Kidney epithelial cell (primary cell): Measurements from ENCODE around the gene SUPT3H. TPM values are rescaled to one million over a fixed set of nuclear protein-coding genes. Genes with fewer than 3 reads are reported as not detected.

Experiments
- DNase-seq: peaks from one replicate; pipeline ENCODE4 v3.0.0-alpha.2; 2010; ENCODE audit warnings: low read depth
- H3K27me3 ChIP-seq: 2 replicates; pipeline ENCODE4 v1.6.0; 2011; ENCODE audit warnings: low read length; ENCODE audit not compliant: control insufficient read depth, insufficient read depth
- H3K36me3 ChIP-seq: 2 replicates; pipeline ENCODE4 v1.5.1; 2011; ENCODE audit warnings: low read length; ENCODE audit not compliant: control insufficient read depth, insufficient read depth
- H3K4me3 ChIP-seq: 2 replicates; pipeline ENCODE4 v1.5.1; 2011; ENCODE audit warnings: low read depth, mild to moderate bottlenecking, control low read depth, low read length
- CTCF ChIP-seq: IDR thresholded peaks from 2 replicates; pipeline ENCODE4 v1.5.1; 2011; ENCODE audit warnings: mild to moderate bottlenecking, moderate library complexity, low read length, control low read depth, inconsistent platforms; ENCODE audit not compliant: insufficient read depth, poor library complexity, severe bottlenecking
- total RNA-seq: library from RNA; depleted of rRNA; stranded (reverse); fragments of >200 nt; gene quantifications from 2 replicates; pipeline ENCODE4 v1.2.3, GENCODE V29; 2015

SUPT3H gene
- total RNA-seq, 1 donor from 2014 or later, result 18.3 TPM

GRCh38 chr6:44854712-44855443 is 522.9 kb downstream of the SUPT3H start:
- no peak for DNase-seq
- H3K4me3 ChIP-seq, result no peak overlapping the region
- TF ChIP-seq CTCF, result no peak
- H3K27me3 ChIP-seq, result no peaks in the 10 kb centered on the region
- H3K36me3 ChIP-seq, result no peaks in the 10 kb centered on the region

- Histone ChIP-seq H3K4me3 (no peak overlapping the region), H3K36me3 (no peaks in the 10 kb centered on the region), H3K27me3 (no peaks in the 10 kb centered on the region)
- TF ChIP-seq CTCF, result no peak
- no peak for DNase-seq
These were observed 526.6 kb downstream of the SUPT3H start for GRCh38 chr6:44851176-44851575.

GRCh38 chr6:44850312-44850711 is 527.4 kb downstream of the SUPT3H start:
- H3K36me3 ChIP-seq, result no peaks in the 10 kb centered on the region
- no peaks in the 10 kb centered on the region for H3K27me3 ChIP-seq
- DNase-seq, result no peak
- H3K4me3 ChIP-seq, result no peak overlapping the region
- TF ChIP-seq CTCF, result no peak

GRCh38 chr6:44849806-44850205 is 527.9 kb downstream of the SUPT3H start:
- Histone ChIP-seq H3K36me3 (no peaks in the 10 kb centered on the region), H3K4me3 (no peak overlapping the region), H3K27me3 (no peaks in the 10 kb centered on the region)
- no peak for TF ChIP-seq CTCF
- DNase-seq, result no peak

- TF ChIP-seq CTCF, result no peak
- H3K27me3 ChIP-seq, result no peaks in the 10 kb centered on the region
- H3K36me3 ChIP-seq, result no peaks in the 10 kb centered on the region
- no peak for DNase-seq
- H3K4me3 ChIP-seq, result no peak overlapping the region
These were observed 534.0 kb downstream of the SUPT3H start for GRCh38 chr6:44843734-44844133.

- Histone ChIP-seq H3K27me3 (no peaks in the 10 kb centered on the region), H3K4me3 (no peak overlapping the region), H3K36me3 (no peaks in the 10 kb centered on the region)
- no peak for TF ChIP-seq CTCF
- DNase-seq, result no peak
These were observed 535.1 kb downstream of the SUPT3H start for GRCh38 chr6:44842616-44843015.
